Activated CD8-positive, alpha-beta memory T cell treated with anti-CD3 and anti-CD28 coated beads for 36 hours (primary cell): Measurements from ENCODE around the gene LDLRAD4. TPM values are rescaled to one million over a fixed set of nuclear protein-coding genes. Genes with fewer than 3 reads are reported as not detected.

ENCODE experiments used
- CTCF ChIA-PET: fragments of 350-600 bp; sonication (Branson Sonifier 250); formaldehyde crosslinking; loops from one replicate; lab custom pipeline; 2021; ENCODE audit warnings: antibody characterized with exemption; lab: Charles Lee
- POLR2A ChIA-PET: fragments of 350-600 bp; sonication (Branson Sonifier 250); formaldehyde crosslinking; loops from one replicate; lab custom pipeline; 2021; ENCODE audit warnings: antibody characterized with exemption; lab: Charles Lee
- total RNA-seq, 2 experiments: library from RNA; stranded (reverse); gene quantifications; one replicate each; pipeline ENCODE4 v1.2.3, GENCODE V29; 2021

LDLRAD4 gene
- total RNA-seq, 2 experiments from 2014 or later, result 36.8 to 38.3 TPM

GRCh38 chr18:13491138-13491537 is 272.6 kb downstream of the LDLRAD4 start:
- ChIA-PET CTCF (interaction anchor here (0.6 kb wide), 1 partner anchor 119 kb away, joined by 3 read pairs; no protein-coding TSS in a partner anchor), POLR2A (no interaction called here)

DNA sequence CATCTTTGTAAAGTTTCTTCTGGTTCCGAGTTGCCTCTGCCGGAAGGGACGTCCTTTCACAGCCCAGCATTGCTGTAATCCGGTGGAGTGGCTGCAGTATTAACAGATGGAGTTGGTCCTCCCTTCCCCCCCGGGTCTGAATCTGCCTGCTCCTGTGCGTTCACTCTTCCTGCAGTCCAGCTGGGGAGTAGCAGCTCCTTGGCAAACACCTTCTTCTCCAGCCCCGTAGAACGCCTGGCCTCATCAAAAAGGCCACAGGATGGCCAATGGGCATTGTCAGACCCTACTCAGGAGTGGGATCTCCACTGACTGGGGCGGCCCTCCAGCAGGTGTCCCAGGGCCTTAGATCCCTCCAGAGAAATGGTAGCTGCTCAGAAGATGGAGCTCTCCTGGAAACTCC is 273.8 kb downstream of the LDLRAD4 start:
- ChIA-PET POLR2A (no interaction called here), CTCF (no interaction called here)

DNA sequence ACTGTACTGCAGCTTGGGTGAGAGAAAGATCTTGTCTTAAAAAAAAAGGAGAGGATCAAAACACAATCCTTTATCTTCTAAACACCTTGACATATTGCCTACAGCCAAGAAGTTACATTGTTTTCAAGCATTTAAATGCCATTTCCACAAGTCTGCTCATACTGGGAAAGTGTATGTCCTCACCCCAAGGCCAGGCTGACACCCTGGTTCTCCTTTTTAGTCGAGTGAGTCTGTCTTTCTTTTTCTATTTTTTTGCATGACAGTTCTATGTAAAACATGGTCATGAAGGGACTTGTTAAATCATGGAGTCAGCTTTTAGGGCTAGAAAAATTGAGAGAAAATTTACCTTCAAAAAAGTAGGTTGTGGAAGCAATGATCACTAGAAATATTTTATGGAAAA is 274.5 kb downstream of the LDLRAD4 start:
- ChIA-PET CTCF (no interaction called here), POLR2A (no interaction called here)

- CTCF ChIA-PET, result no interaction called here
- POLR2A ChIA-PET, result no interaction called here
Observed at GRCh38 chr18:13493725-13494124, 275.2 kb downstream of the LDLRAD4 start.

DNA sequence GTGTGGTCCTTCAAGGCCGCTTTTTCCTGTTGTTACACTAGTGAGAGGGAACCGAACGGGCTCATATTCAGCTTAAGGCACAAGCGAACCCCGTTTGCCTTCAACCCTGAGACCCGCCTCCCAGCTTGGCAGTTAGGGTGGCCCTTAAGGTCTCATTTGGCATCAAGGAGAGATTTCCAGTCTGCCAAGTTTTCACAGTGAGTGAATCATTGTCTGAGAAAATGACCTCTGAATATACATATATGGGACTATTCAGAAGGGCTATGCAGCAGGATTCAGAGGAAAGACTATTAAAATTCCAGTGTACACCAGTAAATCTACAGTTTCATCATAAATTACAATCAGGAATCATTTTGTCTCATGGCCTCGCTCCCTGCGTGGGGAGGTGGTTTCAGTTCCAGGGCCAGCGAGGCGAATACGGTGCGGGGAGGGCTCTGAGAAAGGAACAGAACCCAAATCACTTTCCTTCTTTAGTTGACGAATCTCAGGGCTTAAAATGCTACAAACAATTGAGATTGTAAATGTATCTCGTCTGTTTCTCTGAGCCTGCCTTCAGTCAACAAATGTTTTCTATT is 276.4 kb downstream of the LDLRAD4 start:
- ChIA-PET CTCF (no interaction called here), POLR2A (no interaction called here)

DNA sequence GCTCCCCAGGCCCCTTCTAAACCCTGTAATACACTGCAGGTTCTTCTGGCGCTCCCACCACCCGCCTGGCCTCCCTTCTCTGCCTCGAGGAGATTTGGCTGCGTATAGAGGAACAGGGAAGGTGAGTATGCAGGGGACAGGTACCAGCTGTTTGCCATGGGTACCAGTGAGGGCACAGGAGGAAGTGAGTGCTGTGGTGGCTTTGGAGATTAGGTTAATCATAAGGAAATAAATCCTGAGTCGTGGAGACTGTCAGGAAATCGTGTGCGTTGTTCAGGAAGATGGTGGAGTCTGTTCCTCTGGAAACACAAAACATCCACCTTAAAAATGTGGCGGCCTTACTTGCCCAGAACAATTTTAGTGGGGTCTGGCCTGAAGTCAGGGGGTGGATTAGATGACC is 277.4 kb downstream of the LDLRAD4 start:
- POLR2A ChIA-PET, result no interaction called here
- CTCF ChIA-PET, result no interaction called here

DNA sequence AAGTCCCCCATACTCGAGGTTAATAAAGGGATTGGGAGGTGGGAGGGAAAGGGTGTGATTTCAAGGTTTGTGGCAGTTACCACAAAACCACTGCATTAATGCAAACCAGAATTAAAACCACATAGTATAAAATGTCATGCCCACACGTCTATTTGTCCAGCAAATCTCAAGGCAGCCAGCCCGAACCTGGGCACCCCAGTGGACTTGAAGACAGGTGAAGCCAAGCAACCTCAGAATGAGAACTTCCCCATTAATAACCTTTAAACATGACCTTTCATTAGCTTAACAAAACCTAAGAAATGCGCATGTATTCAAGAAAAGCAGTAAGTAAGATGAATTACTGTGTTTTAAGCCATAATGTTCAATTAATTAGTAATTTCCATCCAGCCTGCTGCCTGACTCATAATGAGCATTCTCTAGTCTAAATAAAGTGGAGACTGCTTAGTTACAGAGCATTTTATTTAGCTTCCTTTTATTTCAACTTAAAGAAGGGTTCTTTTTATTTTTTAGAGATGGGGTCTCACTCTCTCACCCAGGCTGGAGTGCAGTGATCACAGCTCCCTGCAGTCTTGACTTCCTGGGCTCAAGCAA is 278.2 kb downstream of the LDLRAD4 start:
- CTCF ChIA-PET, result no interaction called here
- POLR2A ChIA-PET, result interaction anchor here (0.6 kb wide), 1 partner anchor 187 kb away, joined by 4 read pairs; no protein-coding TSS in a partner anchor

DNA sequence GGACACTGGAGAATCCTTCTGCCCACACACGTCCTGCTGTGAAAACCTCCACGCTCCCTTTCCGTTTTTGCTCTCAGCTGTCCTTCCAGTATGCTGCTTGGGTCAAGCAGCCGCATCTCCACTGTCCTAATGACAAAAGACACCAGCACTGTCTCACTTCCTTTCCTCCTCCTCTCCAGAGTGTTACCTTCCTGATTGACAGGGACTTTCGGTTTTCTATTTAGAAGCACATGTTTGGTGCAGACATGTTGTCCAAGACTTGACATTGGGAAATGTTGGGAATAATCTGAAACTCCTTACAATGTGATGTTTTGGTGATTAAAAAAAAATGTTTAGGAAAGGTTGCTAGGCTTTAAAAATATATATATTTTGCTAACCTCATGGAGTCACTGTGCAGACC is 281.2 kb downstream of the LDLRAD4 start:
- ChIA-PET POLR2A (no interaction called here), CTCF (no interaction called here)

- CTCF ChIA-PET, result no interaction called here
Observed at GRCh38 chr18:13500227-13500865, 281.8 kb downstream of the LDLRAD4 start.

DNA sequence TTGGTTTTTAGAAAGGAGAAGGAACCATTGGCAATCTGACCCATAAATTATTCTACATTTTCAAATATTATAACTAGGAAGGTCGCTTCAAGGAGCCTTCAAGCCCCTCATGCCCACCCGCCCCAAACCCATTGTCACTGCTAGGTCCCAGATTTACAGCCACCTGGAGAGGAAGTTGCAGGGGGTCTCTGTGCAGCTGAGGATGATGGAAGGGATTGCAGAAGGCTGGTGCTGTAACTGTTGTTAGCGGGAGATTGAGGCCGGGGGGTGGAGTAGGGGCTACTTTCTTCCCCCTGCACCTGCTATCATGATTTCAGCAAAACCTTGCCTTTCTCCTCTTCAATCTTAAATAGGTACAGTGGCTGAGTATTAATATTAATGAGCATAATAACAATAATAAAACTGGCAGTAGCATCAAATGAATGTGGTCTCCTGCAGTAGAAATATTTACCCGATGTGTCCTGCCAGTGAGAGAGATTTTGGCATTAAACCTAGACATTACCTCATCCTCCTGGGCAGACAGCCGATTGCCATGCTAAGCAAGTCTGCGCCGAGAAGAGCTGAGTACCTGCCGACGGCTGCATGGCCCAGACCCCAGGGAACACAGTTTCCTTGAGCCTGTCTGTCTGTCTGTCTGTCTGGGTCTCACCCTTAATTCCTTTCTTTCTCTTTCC is 282.4 kb downstream of the LDLRAD4 start:
- ChIA-PET CTCF (no interaction called here), POLR2A (no interaction called here)

More at GRCh38 chr18:13500227-13500865, 281.8 kb downstream of the LDLRAD4 start:
- POLR2A ChIA-PET, result no interaction called here

- ChIA-PET POLR2A (no interaction called here), CTCF (no interaction called here)
Observed at GRCh38 chr18:13501543-13501887, 283.0 kb downstream of the LDLRAD4 start.

GRCh38 chr18:13501891-13502290 is 283.3 kb downstream of the LDLRAD4 start:
- ChIA-PET CTCF (no interaction called here), POLR2A (no interaction called here)

DNA sequence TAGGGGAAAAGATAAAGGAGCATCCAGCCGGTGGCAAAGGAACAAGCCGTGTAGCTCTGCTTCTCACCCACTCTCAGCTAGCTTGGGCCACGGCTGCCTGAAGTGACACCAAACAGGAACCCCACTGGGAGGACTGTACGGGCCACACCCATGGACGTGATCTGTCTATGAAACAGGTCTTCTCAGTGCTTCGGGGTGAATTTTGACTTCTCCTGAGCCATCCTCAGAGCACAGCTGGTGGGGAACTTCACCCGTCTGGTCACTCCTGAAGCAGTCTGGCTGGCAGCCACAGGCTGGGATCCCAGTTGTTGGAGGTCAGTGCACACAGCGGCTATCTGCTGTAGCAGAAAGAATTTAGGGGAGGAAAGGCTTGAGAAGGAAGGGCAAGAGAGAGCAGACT is 284.0 kb downstream of the LDLRAD4 start:
- POLR2A ChIA-PET, result no interaction called here
- CTCF ChIA-PET, result no interaction called here

DNA sequence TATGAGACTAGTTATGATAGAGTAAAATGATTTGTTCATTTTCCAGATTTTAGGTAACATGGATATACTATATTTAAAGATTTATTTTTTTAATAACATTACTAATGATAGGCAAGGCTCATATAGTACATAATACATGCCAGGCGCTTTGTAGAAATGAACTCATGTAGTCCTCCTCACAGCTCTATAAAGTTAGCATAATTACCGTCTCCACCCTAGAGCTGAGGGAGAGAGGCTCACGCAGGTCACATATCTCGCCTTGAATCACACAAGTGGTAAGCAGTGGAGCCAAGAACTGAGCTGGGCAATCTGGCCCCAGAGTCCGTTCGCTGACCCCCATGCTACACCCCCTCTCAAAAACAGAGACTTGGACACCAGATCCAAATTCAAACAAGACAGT is 285.3 kb downstream of the LDLRAD4 start:
- ChIA-PET CTCF (no interaction called here), POLR2A (no interaction called here)

- ChIA-PET POLR2A (interaction anchor here (0.6 kb wide), 1 partner anchor 61 kb away, joined by 4 read pairs; no protein-coding TSS in a partner anchor), CTCF (no interaction called here)
Observed at GRCh38 chr18:13505780-13506345, 287.3 kb downstream of the LDLRAD4 start.

- ChIA-PET CTCF (interaction anchor here (1.1 kb wide), 1 partner anchor 48 kb away, joined by 3 read pairs; no protein-coding TSS in a partner anchor), POLR2A (no interaction called here)
Observed at GRCh38 chr18:13510594-13510993, 292.0 kb downstream of the LDLRAD4 start.

GRCh38 chr18:13511961-13512577 is 293.5 kb downstream of the LDLRAD4 start:
- CTCF ChIA-PET, result no interaction called here
- POLR2A ChIA-PET, result no interaction called here

DNA sequence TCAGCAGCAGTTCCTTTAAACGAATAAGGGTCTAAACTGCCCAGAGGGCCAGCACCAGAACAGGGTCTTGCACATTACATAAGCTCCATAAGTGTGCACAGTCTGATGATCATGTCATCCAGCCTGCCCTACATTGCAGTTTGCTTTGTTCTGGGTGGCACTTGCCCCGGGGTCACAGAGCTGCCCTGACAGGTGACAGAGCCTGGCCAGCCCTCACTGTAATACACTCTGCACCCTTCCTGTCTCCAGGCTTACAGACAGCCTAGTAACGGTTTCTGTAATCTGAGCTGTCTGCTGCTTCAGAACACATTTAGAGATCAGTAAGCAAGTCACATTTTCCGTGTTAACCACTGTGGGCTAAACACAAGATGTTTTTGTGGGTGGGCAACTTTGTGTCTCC is 294.5 kb downstream of the LDLRAD4 start:
- POLR2A ChIA-PET, result no interaction called here
- CTCF ChIA-PET, result no interaction called here

DNA sequence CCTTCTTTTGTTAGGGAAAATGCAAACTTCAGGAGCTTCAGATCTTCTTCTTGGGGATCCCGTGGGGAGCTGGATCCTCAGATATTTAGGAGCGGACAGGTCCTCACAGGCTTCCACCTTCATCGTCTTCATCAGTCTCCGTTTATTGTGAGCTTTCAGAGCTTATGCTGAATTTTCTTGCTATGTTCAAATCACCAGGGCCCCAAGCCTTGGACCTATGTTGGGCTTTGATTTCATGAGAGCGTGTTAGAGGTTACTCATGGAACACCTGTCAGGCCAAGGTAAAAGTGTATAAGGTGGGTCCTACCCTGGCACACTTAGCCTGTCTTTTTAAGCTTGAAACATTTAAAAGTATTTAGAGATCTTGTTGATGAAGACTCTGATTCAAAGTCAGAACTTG is 294.9 kb downstream of the LDLRAD4 start:
- ChIA-PET POLR2A (no interaction called here), CTCF (no interaction called here)

DNA sequence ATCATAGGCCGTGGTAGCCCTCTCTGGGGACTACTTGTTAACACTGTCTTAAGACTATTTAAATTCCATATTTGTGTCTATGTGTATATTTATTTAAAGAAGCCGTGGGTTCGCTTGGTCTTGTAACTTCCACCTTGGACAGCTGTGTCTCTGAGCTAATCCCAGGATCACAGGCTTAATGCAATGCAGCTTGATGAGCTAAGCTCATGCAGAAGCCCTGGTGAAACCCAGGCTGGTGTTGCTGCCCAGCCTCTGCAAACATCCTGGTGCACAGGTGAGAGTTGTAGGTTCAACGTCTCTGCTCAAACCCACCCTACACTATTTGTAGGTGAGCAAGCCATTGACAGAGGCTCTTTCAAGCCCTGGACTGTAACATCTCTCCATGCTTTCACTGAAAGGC is 296.0 kb downstream of the LDLRAD4 start:
- CTCF ChIA-PET, result no interaction called here
- POLR2A ChIA-PET, result no interaction called here
